Activated CD4-positive, alpha-beta T cell treated with anti-CD3 and anti-CD28 coated beads for 36 hours (primary cell): Measurements from ENCODE around the gene NUP98. TPM values are rescaled to one million over a fixed set of nuclear protein-coding genes. Genes with fewer than 3 reads are reported as not detected.

Experiments used
- ATAC-seq: fragments of 200-7000 bp; cut with Tn5 transposase; one replicate; pipeline ENCODE4 v1.10.0; 2021; ENCODE audit warnings: mild to moderate bottlenecking, moderate library complexity
- CTCF ChIA-PET: fragments of 350-600 bp; sonication (Branson Sonifier 250); formaldehyde crosslinking; loops from one replicate; lab custom pipeline; 2021; ENCODE audit warnings: antibody characterized with exemption; lab: Charles Lee
- POLR2A ChIA-PET: fragments of 350-600 bp; sonication (Branson Sonifier 250); formaldehyde crosslinking; loops from one replicate; lab custom pipeline; 2021; ENCODE audit warnings: antibody characterized with exemption, inconsistent platforms; lab: Charles Lee
- DNase-seq: peaks from one replicate; pipeline ENCODE4 v3.0.0-alpha.2; 2020
- H3K27ac Mint-ChIP-seq: one replicate; pipeline ENCODE4 v1.8.0; 2021; ENCODE audit warnings: mixed read lengths
- H3K27me3 Mint-ChIP-seq: one replicate; pipeline ENCODE4 v1.8.0; 2021; ENCODE audit warnings: mixed read lengths
- H3K36me3 Mint-ChIP-seq: one replicate; pipeline ENCODE4 v1.8.0; 2021; ENCODE audit warnings: low read depth, mixed read lengths
- H3K4me1 Mint-ChIP-seq: one replicate; pipeline ENCODE4 v1.8.0; 2021; ENCODE audit warnings: mixed read lengths
- H3K4me3 Mint-ChIP-seq: one replicate; pipeline ENCODE4 v1.8.0; 2021; ENCODE audit warnings: mild to moderate bottlenecking, moderate library complexity, mixed read lengths
- H3K9me3 Mint-ChIP-seq: one replicate; pipeline ENCODE4 v1.8.0; 2021; ENCODE audit warnings: low read depth, mixed read lengths
- intact Hi-C, 2 experiments: fragments of 100-400 bp; cut with DNase I in 1 of 2; cut with micrococcal nuclease in 1 of 2; formaldehyde crosslinking; loops; one replicate each; pipeline versions ENCODE4 v1.14.2 to v1.15.1; 2022 to 2024; cut with DNase I, micrococcal nuclease
- total RNA-seq, 2 experiments: library from RNA; stranded (reverse); gene quantifications; one replicate each; pipeline ENCODE4 v1.2.3, GENCODE V29; 2021

The NUP98 gene
- total RNA-seq, 2 experiments from 2014 or later: 96.0 to 134 TPM

- DNase-seq: no peak
- CTCF ChIA-PET: no interaction called here
- POLR2A ChIA-PET: no interaction called here
- H3K36me3 Mint-ChIP-seq: no peaks in the 10 kb centered on the region
- H3K4me1 Mint-ChIP-seq: peaks cover 6% of the 10 kb centered on the region
- ATAC-seq: no peak
- H3K27me3 Mint-ChIP-seq: peaks cover 9% of the 10 kb centered on the region
- no peaks in the 10 kb centered on the region for H3K9me3 Mint-ChIP-seq
- intact Hi-C loops: no loop called here
- no peak overlapping the region for H3K27ac Mint-ChIP-seq
- no peak overlapping the region for H3K4me3 Mint-ChIP-seq
These were observed 158.8 kb downstream of the NUP98 start for GRCh38 chr11:3638513-3638912.

GRCh38 chr11:3637201-3637600 is 160.2 kb downstream of the NUP98 start:
- Mint-ChIP-seq H3K4me1 (peaks cover 2% of the 10 kb centered on the region), H3K27ac (no peak overlapping the region), H3K4me3 (no peak overlapping the region), H3K36me3 (no peaks in the 10 kb centered on the region), H3K27me3 (peaks cover 5% of the 10 kb centered on the region), H3K9me3 (no peaks in the 10 kb centered on the region)
- intact Hi-C loops: no loop called here
- CTCF ChIA-PET: no interaction called here
- ATAC-seq: no peak
- POLR2A ChIA-PET: no interaction called here
- no peak for DNase-seq

- intact Hi-C loops: no loop called here
- DNase-seq: no peak
- Mint-ChIP-seq H3K27ac (no peak overlapping the region), H3K4me1 (no peaks in the 10 kb centered on the region), H3K9me3 (no peaks in the 10 kb centered on the region), H3K27me3 (no peaks in the 10 kb centered on the region), H3K4me3 (no peak overlapping the region), H3K36me3 (no peaks in the 10 kb centered on the region)
- no peak for ATAC-seq
- CTCF ChIA-PET: no interaction called here
- POLR2A ChIA-PET: no interaction called here
These were observed 161.5 kb downstream of the NUP98 start for GRCh38 chr11:3635641-3636375.

- Mint-ChIP-seq H3K27me3 (no peaks in the 10 kb centered on the region), H3K4me3 (no peak overlapping the region), H3K27ac (no peak overlapping the region), H3K36me3 (no peaks in the 10 kb centered on the region), H3K4me1 (no peaks in the 10 kb centered on the region), H3K9me3 (no peaks in the 10 kb centered on the region)
- intact Hi-C loops: no loop called here
- peak; percentile 50 for ATAC-seq
- no peak for DNase-seq
- CTCF ChIA-PET: interaction anchor here (0.6 to 1.0 kb wide), 3 partner anchors 18 to 1107 kb away, joined by 3 to 4 read pairs (median 4); partner anchors contain the start of gene PGAP2
- POLR2A ChIA-PET: no interaction called here
These were observed 165.2 kb downstream of the NUP98 start for GRCh38 chr11:3632070-3632660.

GRCh38 chr11:3631331-3631730 is 166.0 kb downstream of the NUP98 start:
- Mint-ChIP-seq H3K27ac (no peak overlapping the region), H3K4me1 (peaks cover 5% of the 10 kb centered on the region), H3K9me3 (no peaks in the 10 kb centered on the region), H3K27me3 (no peaks in the 10 kb centered on the region), H3K4me3 (no peak overlapping the region), H3K36me3 (no peaks in the 10 kb centered on the region)
- intact Hi-C loops: no loop called here
- no peak for DNase-seq
- CTCF ChIA-PET: interaction anchor here (0.9 to 1.0 kb wide), 3 partner anchors 13 to 177 kb away, joined by 3 to 4 read pairs (median 3); partner anchors contain the start of gene PGAP2
- POLR2A ChIA-PET: interaction anchor here (0.5 kb wide), 1 partner anchor 339 kb away, joined by 3 read pairs; no protein-coding TSS in a partner anchor
- ATAC-seq: peak; percentile 77

- H3K9me3 Mint-ChIP-seq: no peaks in the 10 kb centered on the region
- POLR2A ChIA-PET: no interaction called here
These were observed 170.1 kb downstream of the NUP98 start for GRCh38 chr11:3627291-3627690.

GRCh38 chr11:3626250-3626960 is 170.9 kb downstream of the NUP98 start:
- Mint-ChIP-seq H3K4me1 (peaks cover 7% of the 10 kb centered on the region), H3K36me3 (no peaks in the 10 kb centered on the region), H3K9me3 (no peaks in the 10 kb centered on the region), H3K27ac (no peak overlapping the region), H3K27me3 (no peaks in the 10 kb centered on the region), H3K4me3 (no peak overlapping the region)
- ATAC-seq: no peak
- peak; percentile 37 for DNase-seq
- intact Hi-C loops: no loop called here
- POLR2A ChIA-PET: no interaction called here
- CTCF ChIA-PET: interaction anchor here (0.9 kb wide), 1 partner anchor 17 kb away, joined by 3 read pairs; no protein-coding TSS in a partner anchor

More at GRCh38 chr11:3627291-3627690, 170.1 kb downstream of the NUP98 start:
- Mint-ChIP-seq H3K27ac (no peak overlapping the region), H3K4me1 (peaks cover 7% of the 10 kb centered on the region), H3K36me3 (no peaks in the 10 kb centered on the region), H3K27me3 (no peaks in the 10 kb centered on the region), H3K4me3 (no peak overlapping the region)
- ATAC-seq (no peak), DNase-seq (no peak)
- CTCF ChIA-PET: interaction anchor here (0.9 kb wide), 1 partner anchor 17 kb away, joined by 3 read pairs; no protein-coding TSS in a partner anchor
- intact Hi-C loops: no loop called here

Other genes with a start within 250 kb of the NUP98 start
- gene ART5, start 155.6 kb downstream of the NUP98 start, total RNA-seq: under 1 TPM in 1 of 2 experiments, not detected in 1; 0.23 TPM
- not detected for gene ART1, start 152.4 kb downstream of the NUP98 start, total RNA-seq
- gene CHRNA10, start 126.2 kb downstream of the NUP98 start, total RNA-seq: 1 to 10 TPM in 1 of 2 experiments, under 1 TPM in 1; 0.91 to 1.1 TPM
- 10 to 100 TPM; 33.6 to 39.2 TPM for gene PGAP2, start 11.0 kb upstream of the NUP98 start, total RNA-seq
- gene RHOG, start 43.4 kb upstream of the NUP98 start, total RNA-seq: 100 to 1,000 TPM; 157 to 180 TPM
- gene STIM1, start 58.1 kb upstream of the NUP98 start, total RNA-seq: 10 to 100 TPM; 60.0 to 62.6 TPM